T-helper 1 cell (primary cell): ENCODE results near the gene DSCAML1.

Experiments used
- DNase-seq, 5 donors: peaks; one replicate each; pipeline ENCODE4 v3.0.0-alpha.2; 2012 to 2020

The DSCAML1 gene

GRCh38 chr11:117483372-117483771 is 313.6 kb downstream of the DSCAML1 start:
- DNase-seq = no peak

- no peak for DNase-seq
Measured at GRCh38 chr11:117482881-117483280, 314.1 kb downstream of the DSCAML1 start.

- DNase-seq = no peak
Measured at GRCh38 chr11:117481885-117482284, 315.1 kb downstream of the DSCAML1 start.

- DNase-seq = no peak
Measured at GRCh38 chr11:117481036-117481435, 316.0 kb downstream of the DSCAML1 start.

GRCh38 chr11:117480221-117480620 is 316.8 kb downstream of the DSCAML1 start:
- no peak for DNase-seq

GRCh38 chr11:117479372-117479771 is 317.6 kb downstream of the DSCAML1 start:
- DNase-seq = no peak

GRCh38 chr11:117478926-117479325 is 318.1 kb downstream of the DSCAML1 start:
- no peak for DNase-seq

GRCh38 chr11:117478126-117478860 is 318.7 kb downstream of the DSCAML1 start:
- no peak for DNase-seq

GRCh38 chr11:117477721-117478120 is 319.3 kb downstream of the DSCAML1 start:
- no peak for DNase-seq

- DNase-seq = no peak
Measured at GRCh38 chr11:117476531-117477142, 320.4 kb downstream of the DSCAML1 start.

GRCh38 chr11:117475716-117476530 is 321.1 kb downstream of the DSCAML1 start:
- DNase-seq = no peak

GRCh38 chr11:117473481-117474091 is 323.4 kb downstream of the DSCAML1 start:
- no peak for DNase-seq

GRCh38 chr11:117471776-117472175 is 325.2 kb downstream of the DSCAML1 start:
- no peak for DNase-seq

- no peak for DNase-seq
Measured at GRCh38 chr11:117470576-117470975, 326.4 kb downstream of the DSCAML1 start.

GRCh38 chr11:117468888-117469287 is 328.1 kb downstream of the DSCAML1 start:
- no peak for DNase-seq

GRCh38 chr11:117467770-117468169 is 329.2 kb downstream of the DSCAML1 start:
- no peak for DNase-seq

- DNase-seq = no peak
Measured at GRCh38 chr11:117466966-117467365, 330.1 kb downstream of the DSCAML1 start.

GRCh38 chr11:117465236-117465997 is 331.6 kb downstream of the DSCAML1 start:
- no peak for DNase-seq

- DNase-seq = no peak
Measured at GRCh38 chr11:117464778-117465177, 332.2 kb downstream of the DSCAML1 start.

- DNase-seq = no peak
Measured at GRCh38 chr11:117462864-117463247, 334.2 kb downstream of the DSCAML1 start.

GRCh38 chr11:117462183-117462863 is 334.7 kb downstream of the DSCAML1 start:
- no peak for DNase-seq
